Measurements from ENCODE around the gene NOC2L.

NOC2L gene

GRCh38 chr1:927234-927633, 31.8 kb downstream of the NOC2L start:
- DNase-seq, result no peak

- DNase-seq, result no peak
Observed at GRCh38 chr1:925561-926421, 33.3 kb downstream of the NOC2L start.

- no peak for DNase-seq
Observed at GRCh38 chr1:924656-925560, 34.1 kb downstream of the NOC2L start.

GRCh38 chr1:923991-924655, 34.9 kb downstream of the NOC2L start:
- DNase-seq, result no peak

GRCh38 chr1:923131-923990, 35.7 kb downstream of the NOC2L start, which contains the start of gene SAMD11:
SAMD11 (plus strand) TSS chr1:923923; CDS start chr1:924432, 509 bp downstream.
- peak; percentile 73 for DNase-seq

- DNase-seq, result peak; percentile 79
Observed at GRCh38 chr1:921011-921837, 37.8 kb downstream of the NOC2L start.

- no peak for DNase-seq
Observed at GRCh38 chr1:920521-920920, 38.5 kb downstream of the NOC2L start.

- no peak for DNase-seq
Observed at GRCh38 chr1:920010-920409, 39.0 kb downstream of the NOC2L start.

- no peak for DNase-seq
Observed at GRCh38 chr1:919271-919872, 39.7 kb downstream of the NOC2L start.

- no peak for DNase-seq
Observed at GRCh38 chr1:918843-919242, 40.2 kb downstream of the NOC2L start.

- no peak for DNase-seq
Observed at GRCh38 chr1:918353-918752, 40.7 kb downstream of the NOC2L start.

GRCh38 chr1:917466-918091, 41.5 kb downstream of the NOC2L start:
- DNase-seq, result no peak

GRCh38 chr1:917076-917459, 42.0 kb downstream of the NOC2L start:
- DNase-seq, result no peak

- DNase-seq, result no peak
Observed at GRCh38 chr1:916173-917075, 42.6 kb downstream of the NOC2L start.

GRCh38 chr1:915295-916172, 43.5 kb downstream of the NOC2L start:
- DNase-seq, result no peak

GRCh38 chr1:914891-915280, 44.2 kb downstream of the NOC2L start:
- no peak for DNase-seq

GRCh38 chr1:914131-914890, 44.7 kb downstream of the NOC2L start:
- no peak for DNase-seq
